NCI-H1930 (cell line): ENCODE data around the gene NLGN1.
"Not testable (repeated sequence)": the region's sequence is repeated elsewhere in the genome, so short reads cannot be mapped to it uniquely, and the experiment has no call there.

Source experiments
- DNase-seq, 2 experiments: peaks; one replicate each; lab custom pipeline; 2025; lab: John Stamatoyannopoulos, UW

The NLGN1 gene

DNA sequence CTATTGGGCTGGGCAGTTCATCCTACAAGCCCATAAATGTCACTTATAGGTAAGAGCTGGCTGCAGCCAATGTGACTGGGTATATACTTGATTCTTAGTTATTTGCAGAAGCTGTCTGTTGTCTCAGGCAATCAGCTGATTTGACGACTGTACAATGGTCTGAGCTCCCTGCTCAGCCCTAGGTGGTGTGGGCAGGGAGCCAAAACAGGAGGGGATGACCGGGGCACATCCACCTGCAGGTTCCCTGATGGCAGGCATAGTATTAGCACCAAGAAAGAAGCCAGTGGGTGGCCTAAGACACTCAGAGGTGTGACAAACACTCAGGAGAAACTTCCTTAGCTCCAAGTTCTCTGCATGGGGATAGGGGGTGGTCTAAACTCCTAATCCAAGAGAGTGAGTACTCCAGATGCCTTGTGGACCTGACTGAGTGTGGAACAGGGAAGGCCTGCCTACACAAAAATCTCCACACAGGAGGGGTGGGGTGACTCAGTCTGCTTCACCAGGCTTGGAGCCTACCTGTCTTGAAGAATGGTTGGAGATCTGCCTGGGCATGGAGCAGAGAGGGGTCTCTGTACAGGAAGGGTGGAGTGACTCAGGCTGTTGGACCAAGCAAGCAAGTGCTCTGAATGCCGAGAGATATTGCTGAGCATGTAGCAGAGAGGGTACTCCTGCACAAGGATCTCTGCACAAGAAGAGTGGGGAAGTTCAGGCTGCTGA is 771.2 kb downstream of the NLGN1 start:
- no peak for DNase-seq

DNA sequence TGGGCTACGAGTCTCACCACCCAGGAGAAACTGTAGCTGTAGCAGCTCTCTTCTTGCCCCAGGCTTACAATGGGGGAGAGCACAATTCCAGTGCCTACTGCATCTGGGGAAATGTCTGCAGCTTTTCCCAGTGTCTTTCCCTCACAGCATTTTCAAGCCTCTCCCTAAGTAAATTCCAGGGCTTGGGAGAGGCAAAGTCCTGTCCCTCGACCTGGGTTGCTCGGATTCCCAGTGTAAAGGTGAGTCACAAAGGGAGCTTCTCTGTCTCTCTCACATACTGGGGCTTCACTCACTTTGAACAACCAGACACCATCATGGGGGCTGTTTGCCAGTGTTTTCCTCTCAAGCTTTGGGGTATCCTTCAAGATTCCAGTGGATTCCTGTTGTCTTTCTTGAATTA is 772.2 kb downstream of the NLGN1 start:
- DNase-seq = no peak

DNA sequence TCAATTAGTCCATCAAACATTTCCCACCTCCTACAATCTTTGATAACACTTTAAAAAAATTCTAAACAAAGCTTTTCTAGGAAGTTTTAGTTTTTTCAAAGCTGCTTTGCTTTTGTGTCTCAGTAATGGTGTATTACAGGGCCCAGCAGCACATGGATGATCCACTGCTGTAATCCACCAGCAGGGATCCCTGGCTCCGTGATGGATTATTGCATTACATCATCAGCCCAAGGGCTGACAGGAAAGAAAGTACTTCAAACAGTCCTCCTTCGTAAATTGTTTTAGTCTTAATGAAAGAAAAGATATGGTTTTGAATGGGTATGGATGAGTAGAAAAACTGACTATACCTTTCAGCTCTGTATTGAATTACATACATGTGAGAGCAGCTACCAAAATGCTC is 772.7 kb downstream of the NLGN1 start:
- DNase-seq = no peak

DNA sequence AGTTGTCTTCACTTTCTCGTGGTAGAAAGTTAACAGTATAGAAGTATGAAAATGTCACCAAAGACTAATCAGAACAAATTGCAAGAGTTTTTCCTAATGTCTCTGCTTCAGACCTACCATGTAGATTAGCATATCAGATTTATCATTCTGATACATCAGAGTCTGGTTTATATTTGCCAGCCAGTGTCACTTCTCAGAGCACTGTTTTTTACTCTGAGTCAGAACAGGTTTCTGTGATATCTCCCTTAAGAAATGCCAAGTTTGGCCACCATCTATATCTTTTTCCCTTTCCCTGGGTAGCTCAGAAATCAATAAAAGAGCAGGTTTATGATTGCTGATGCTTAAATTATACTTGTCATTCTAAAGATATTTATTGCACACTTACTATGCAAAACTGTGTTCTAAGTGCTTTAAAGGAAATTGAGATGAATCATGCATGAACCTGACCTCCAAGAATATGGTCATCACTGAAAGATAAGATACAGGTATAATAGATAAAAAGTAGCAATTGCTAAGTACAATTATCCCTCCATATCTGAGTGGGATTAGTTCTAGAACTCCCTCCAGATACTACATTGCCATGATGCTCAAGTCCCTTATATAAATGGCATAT is 788.9 kb downstream of the NLGN1 start:
- DNase-seq = no peak

DNA sequence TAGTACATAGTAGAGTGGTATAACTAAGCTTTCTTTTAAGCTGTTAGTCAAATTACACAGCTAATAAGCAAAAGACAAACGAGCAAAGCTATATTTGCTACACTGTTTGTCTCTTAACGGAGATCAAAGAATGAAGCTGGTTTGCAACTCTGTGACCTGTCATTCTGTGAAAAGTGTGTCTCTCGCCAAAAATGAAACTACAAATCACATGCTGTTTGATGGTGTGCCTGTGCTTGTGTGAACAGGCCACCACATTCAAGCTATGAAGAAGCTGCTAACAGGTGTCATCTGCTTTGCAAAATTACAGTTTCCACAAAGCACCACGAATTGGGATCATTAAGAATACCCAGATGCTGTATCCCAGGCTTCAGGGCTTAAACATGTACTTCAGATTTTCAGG is 793.8 kb downstream of the NLGN1 start:
- no peak for DNase-seq

DNA sequence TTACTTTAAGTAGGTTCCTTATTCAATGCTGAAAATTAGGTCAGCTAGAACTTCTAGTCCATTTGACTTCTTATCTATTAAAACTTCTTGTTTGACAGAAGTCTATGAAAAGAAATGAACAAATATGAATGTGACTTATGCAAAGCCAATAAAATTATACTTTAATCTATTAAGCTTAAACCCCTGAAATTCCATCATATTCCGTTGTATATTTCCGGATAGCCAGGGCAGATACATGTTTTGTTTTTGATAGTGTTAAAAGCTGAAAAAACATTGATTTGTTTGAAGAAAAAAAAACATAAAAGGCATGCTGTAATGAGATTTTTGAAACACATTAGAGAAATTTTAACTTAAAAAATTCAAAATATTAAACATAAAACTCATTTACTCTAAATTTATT is 794.4 kb downstream of the NLGN1 start:
- no peak for DNase-seq

DNA sequence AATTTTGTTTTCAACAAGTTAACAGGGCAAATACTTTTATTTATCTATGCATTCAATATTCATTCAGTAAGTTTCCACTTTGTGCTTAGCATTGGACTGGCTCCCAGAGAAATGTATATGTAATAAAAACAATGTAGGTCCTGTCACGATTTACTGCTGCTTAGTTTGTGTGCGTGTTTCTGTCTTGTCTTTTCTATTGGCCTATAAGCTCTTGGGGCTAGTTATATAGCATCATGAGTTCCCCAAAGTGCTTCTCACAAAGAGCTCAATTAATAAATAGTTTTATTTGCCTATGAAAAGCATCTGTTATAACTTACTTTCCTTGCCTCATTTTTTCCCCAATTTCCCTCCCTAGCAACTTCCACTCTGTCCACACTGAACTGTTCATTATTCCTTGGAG is 794.9 kb downstream of the NLGN1 start:
- DNase-seq = no peak

DNA sequence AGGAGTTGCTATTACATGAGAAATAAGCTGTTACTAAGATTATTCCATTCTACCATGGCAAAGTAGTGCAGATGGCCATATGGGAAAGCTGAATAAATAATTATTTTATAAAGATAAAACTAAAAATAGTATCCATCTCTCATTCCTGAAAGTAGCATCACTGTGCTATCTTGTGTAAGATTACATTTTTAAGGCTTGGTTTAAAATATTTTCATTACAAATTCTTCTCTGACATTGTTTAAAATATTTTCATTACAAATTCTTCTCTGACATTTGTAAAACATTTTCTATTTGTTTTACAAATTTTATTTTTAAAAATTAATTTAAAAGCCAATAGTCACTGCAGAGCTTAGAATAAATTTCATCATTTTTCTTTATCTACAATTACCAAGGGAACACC is 796.1 kb downstream of the NLGN1 start:
- no peak for DNase-seq

DNA sequence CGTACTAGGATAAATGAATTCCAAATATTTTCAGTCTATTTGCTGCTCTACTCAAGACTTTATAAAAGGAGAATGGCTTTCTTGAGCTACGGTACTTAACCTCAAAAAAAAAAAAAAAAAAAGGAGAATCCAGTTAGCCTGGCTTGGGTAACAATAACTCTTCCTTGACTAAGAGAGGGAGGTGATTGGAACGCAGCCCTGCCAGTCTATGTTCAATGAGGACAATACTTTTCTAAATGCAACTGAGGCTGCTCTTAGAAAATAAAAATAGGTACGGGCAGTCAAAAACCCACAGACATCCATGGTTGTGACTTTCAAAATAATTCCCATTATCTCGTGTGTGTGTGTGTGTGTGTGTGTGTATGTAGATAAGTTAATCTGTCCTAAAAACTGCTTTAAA is 799.9 kb downstream of the NLGN1 start:
- no peak for DNase-seq

DNA sequence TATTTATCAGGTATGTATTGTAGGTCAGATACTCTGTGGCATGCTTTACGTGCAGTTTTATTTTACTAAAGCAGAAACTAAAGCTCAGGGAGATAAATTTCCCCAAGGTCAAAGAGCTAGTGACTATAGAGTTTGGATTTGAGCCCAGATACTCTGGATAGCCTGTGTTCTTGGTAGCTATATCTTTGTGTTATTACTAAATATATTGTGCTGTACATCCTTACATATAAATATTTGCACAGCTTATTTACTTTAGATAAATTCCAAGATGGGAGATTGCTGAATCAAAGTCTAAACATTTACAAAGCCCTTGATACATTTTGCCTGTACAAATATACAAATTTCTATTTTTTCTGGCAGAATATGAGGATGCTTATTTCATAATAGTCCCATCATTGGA is 800.7 kb downstream of the NLGN1 start:
- DNase-seq = no peak

DNA sequence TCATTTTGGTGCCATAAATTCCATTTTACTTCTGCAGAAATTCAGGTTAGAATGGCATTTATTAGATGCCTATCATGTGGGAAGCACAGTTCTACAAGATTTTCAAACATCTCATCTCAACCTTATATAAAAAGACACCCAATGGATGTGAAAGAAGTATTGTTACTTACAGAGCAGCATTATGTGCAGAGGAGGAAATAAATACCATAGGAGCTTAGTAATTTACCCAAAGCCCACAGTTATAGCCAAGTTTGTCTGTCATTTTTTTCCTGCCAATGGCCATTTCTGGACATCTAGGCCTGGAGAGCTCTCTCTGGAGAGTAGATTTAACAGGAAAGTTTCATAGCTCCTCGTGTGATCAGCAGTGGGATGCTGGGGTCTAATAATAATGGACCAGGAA is 802.2 kb downstream of the NLGN1 start:
- no peak for DNase-seq

DNA sequence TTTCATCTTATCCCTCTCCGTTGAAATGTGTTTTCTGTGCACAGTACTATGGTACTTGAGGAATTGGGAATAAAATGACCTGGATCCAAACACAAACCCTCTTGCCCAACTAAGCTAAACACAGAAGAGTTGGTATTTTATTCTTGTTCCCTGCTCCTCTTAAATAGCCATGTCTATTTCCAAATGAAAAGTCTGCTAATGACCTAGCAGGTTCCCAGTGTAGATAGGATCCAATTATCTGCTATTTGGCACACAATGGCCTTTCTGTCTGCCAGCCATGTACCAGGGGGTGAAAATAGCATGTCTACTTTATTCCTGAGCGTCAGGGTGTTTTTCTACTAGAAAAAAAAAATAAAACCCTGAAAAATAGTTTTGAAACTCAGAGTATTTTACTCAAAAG is 804.6 kb downstream of the NLGN1 start:
- peak; percentile 9 to 15 for DNase-seq

DNA sequence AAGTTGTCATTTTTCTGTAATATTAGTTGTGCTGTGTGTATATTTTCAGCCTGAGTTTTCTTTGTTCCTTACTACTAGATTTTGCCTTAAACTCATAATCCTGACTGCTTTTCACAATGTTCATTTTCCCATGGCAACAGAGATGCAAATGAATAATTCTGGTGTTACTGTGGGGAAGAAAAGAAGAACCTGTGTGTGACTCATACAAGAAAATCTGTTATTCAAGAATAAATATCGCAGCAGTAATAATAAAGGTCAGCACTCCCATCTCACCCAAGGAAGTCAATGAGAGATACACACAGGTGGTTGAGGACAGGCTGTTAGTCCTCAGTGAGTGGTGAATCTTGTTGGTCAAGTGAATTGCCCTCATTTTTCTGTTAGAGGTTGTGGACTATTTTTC is 805.0 kb downstream of the NLGN1 start:
- DNase-seq = peak in 1 of 2 experiments; percentile 10

DNA sequence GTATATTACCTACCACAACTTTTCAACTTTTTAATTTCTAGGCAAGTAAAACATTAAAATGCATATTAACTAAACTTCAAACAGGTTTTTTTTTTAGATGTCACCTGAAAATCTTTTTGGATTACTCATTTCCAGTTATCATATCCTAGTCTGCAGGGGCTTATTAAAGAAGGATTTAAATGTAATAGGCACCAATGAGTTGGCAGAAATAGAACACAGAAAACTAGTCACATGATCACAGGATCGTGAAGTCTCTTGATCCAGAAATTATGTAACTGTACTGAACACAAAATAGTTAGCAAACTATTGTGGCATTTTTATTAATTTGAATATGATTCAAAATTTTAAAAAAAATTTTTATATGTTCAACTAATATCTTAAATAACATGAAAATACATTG is 807.2 kb downstream of the NLGN1 start:
- DNase-seq = no peak

DNA sequence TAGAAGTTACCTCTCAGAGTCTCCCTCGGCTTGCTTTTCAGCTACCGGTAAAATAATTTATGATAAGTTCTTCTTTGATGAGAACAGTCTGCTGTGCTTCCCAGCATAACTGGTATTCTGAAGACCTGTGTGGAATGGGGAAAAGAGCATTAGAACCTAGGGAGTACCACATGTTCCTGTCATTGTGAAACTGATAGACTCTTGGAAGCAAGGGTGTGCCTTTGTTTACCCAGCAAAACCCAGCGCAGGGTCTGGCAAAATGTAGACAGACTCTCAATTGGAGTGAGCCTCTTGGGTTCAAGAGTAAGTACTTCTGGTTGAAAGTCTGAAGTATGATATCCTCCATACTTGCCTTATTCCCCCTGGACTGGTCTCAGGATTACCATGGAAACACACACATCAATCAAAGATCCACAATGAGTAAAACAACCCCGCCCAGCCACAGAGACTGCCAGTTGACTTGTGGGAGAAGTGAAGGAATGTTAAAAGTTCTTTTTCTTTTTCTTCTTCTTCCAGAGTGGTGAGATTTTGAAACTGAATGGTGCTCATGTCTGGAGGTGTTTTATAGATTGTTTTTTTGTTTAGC is 809.2 kb downstream of the NLGN1 start:
- DNase-seq = no peak

DNA sequence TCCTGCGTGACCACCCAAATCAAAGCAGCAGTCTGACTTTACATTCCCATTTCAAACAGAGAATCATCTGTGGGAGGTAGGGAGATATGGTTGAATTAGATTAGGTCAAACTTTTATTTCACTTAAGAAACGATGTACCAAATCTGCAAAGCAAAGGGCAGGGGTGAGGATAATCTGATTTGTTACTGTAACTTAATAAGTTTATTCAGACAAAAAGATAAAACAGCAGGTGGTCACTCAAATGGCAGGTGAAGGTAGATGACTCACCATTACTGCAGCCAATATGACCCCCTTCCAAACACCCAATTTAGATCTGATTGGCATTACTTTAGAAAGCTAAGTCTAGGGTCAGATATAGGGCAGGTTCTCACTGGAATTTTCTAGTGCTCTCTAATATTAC is 810.6 kb downstream of the NLGN1 start:
- DNase-seq = peak in 1 of 2 experiments; percentile 19

DNA sequence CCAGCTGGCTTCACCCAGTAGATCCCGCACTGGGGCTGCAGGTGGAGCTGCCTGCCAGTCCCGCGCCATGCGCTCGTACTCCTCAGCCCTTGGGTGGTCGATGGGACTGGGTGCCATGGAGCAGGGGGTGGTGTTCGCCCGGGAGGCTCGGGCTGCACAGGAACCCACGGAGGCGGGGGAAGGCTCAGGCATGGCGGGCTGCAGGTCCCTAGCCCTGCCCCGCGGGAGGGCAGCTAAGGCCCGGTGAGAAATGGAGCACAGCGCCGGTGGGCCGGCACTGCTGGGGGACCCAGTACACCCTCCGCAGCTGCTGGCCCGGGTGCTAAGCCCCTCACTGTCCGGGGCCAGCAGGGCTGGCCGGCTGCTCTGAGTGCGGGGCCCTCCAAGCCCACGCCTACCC is 814.4 kb downstream of the NLGN1 start:
- not testable (repeated sequence) for DNase-seq

DNA sequence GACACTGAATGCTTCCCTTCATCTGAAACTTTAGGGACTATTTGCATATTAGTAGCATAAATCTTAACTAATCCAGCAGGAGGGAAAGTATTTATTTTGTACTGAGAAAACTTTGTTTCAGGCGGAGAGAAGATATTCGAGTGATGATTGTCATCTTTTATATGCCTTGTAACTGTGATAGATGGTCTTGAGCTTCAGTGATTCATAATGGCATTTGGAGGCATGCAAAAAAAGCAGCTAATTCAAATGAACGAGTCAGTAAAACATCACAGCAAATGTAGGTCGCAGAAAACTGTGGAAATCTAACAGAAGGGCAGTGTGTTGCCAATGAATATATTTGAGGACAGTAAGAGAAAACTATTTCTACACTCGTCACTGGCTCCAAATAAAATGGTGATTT is 817.9 kb downstream of the NLGN1 start:
- no peak for DNase-seq

DNA sequence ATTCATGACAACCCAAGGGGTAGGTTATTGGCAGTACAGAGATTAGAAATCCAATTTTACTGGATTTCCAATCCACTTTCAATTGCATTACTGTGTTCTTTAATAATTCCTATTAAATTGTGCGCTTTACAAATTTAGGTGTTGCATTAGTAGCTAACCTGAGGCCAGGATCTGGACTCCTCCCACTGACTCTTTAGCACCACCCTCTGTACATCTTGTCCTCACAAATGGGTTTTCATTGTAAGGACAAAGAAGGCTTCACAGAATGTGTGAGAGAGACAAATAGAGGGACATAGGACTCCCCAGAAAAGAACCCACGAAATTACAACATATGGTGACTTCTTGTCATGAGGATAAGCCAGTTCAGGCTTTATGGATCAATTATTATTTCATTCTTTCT is 818.5 kb downstream of the NLGN1 start:
- DNase-seq = no peak

DNA sequence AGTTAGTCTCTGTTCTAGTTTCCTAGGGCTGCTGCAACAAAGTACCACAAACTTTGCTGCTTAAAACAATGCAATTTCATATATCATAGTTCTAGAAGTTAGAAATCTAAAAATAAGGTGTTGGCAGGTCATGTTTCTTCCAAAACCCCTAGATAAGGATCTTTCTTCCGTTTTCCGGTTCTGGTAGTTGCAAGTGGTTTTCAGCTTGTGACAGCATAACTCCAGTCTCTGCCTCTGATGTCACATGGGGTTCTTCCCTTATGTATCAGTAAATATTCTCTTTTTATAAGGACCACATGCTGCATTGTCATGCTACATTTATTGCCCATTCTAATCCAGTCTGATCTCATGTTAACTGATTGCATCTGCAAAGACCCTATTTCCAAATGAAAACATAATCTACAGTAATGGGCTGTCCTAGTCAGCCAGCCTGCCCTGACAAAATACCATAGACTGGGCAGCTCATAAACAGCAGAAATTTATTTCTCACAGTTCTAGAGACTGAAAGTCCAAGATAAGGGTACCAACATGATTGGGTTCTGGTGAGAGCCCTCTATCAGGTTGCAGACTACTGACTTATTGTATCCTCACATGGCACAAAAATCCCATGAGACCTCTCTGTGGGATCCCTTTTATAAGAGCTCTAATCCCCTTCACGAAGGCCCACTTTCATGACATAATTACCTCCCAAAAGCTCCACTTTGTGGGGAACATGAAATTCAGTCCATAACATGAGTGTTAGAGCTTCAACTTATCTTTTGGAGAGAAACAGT is 819.6 kb downstream of the NLGN1 start:
- no peak for DNase-seq

DNA sequence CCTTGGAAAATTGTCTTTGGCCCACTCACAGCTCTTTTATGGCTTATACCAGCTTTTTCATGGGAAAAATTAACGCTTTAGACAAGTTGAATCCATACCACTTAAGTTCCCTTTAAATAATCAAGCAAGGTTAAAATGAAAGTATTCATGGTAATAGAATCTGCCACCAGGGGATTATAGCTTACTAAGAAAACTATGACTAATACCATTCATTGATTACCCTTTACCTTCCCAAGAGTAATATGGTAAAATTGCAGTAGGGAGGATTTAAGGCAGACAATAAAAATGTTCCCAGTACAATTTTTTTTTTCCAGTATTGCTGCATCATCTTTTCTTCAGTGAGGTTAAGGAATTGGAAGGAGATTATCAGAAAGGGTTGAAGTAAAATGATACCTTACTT is 820.5 kb downstream of the NLGN1 start:
- no peak for DNase-seq

DNA sequence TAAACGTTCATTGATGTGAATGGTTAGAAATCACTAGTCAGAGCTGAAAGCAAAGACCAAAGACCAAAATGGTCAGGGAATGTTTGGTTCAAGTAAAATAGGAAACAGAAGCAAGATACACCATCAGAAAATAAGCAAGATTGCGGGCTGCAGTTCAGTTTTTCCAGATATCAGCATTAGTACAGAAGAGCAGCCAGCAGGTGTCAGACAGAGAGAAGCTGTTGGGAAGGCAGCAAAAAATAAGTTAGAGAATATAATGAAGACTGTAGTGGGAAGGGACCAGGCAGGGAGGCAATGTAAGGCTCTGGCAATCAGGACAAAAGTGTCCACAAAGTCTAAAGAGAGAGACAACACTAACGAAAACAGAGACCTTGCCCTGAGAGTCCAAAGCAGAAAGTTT is 822.2 kb downstream of the NLGN1 start:
- DNase-seq = no peak
